HCT116 (cell line): ENCODE data around the gene UNC5C.

Source experiments
- CBX3 ChIP-seq: IDR thresholded peaks from 2 replicates; pipeline ENCODE4 v1.6.1; 2012; ENCODE audit warnings: low read depth
- EZH2 ChIP-seq: fragments of 200-600 bp; sonication (generic); IDR thresholded peaks from 2 replicates; pipeline ENCODE4 v1.6.1; 2017; ENCODE audit warnings: antibody characterized with exemption, mixed run types
- FOSL1 ChIP-seq: IDR thresholded peaks from 2 replicates; pipeline ENCODE4 v1.6.1; 2012; ENCODE audit warnings: low read depth
- POLR2A ChIP-seq: IDR thresholded peaks from 2 replicates; pipeline ENCODE4 v1.7.0; 2011; ENCODE audit warnings: borderline replicate concordance; ENCODE audit not compliant: insufficient read depth, insufficient read length; ENCODE audit errors: extremely low read depth
- POLR2AphosphoS5 ChIP-seq: IDR thresholded peaks from 2 replicates; pipeline ENCODE4 v1.6.1; 2011; ENCODE audit warnings: mild to moderate bottlenecking, low read depth, low read length, moderate library complexity
- SIN3A ChIP-seq: IDR thresholded peaks from 2 replicates; pipeline ENCODE4 v1.6.1; 2012; ENCODE audit warnings: low read depth
- YY1 ChIP-seq: IDR thresholded peaks from 2 replicates; pipeline ENCODE4 v1.6.1; 2011; ENCODE audit warnings: low read length, low read depth, moderate library complexity, mild to moderate bottlenecking; ENCODE audit not compliant: insufficient replicate concordance; ENCODE audit errors: extremely low read depth
- ZBTB33 ChIP-seq: IDR thresholded peaks from 2 replicates; pipeline ENCODE4 v1.6.1; 2011; ENCODE audit warnings: mild to moderate bottlenecking, low read length, moderate library complexity; ENCODE audit not compliant: insufficient replicate concordance; ENCODE audit errors: extremely low read depth
- TF ChIP-seq, protein P1 (sequence below): IDR thresholded peaks from 2 replicates; pipeline ENCODE4 v1.6.1; 2012; ENCODE audit warnings: low read depth
- TF ChIP-seq, protein P2 (sequence below), 3 experiments: fragments of 200-600 bp in 1 of 3; sonication (generic) in 1 of 3; IDR thresholded peaks in 2 of 3; conservative IDR thresholded peaks in 1 of 3; 2 replicates each; pipeline ENCODE4 v1.5.1; 2012 to 2017; ENCODE audit warnings: low read depth in 2 of 3, low read length in 2 of 3, antibody characterized with exemption in 1 of 3, borderline replicate concordance in 1 of 3, control low read depth in 1 of 3, mild to moderate bottlenecking in 1 of 3, mixed read lengths in 1 of 3, mixed run types in 1 of 3, moderate library complexity in 1 of 3; ENCODE audit not compliant: insufficient read depth in 1 of 3
- TF ChIP-seq, protein P3 (sequence below): IDR thresholded peaks from 2 replicates; pipeline ENCODE4 v1.6.1; 2012

DNA sequence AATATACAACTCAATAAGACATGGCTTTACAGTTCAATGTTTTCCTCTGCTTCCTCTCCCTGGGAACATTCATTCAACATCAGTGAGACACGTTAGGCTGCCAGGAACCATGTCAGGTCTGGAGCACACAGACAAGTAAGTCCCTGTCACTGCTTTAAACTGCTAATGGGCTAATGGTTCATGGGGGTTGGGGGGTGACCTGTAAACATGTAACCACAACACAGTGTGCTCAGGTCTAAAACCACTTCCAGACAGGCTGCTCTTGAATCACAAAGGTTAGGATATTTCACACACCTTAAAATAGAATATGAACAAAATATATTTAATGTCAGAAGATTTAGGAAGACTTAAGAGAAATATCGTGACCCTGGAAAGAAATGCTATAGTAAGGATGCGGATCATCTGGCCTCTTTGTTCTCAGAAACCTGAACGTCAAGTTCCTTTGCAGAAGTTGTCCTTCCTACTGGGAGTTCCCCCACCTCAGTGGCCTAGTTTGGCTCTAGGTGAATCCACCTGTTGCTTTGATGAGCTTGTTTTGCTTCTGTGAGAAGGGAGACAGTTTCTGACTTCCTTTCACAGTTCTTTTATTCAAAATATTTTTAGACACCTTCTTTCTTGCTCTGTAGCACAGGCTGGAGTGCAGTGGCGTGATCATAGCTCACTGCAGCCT lies 359.9 kb downstream of the UNC5C start:
- TF ChIP-seq EZH2 (no peak), POLR2AphosphoS5 (no peak), POLR2A (no peak), YY1 (no peak), CBX3 (no peak), ZBTB33 (no peak), SIN3A (no peak), FOSL1 (no peak)
- TF ChIP-seq, protein P1, sequence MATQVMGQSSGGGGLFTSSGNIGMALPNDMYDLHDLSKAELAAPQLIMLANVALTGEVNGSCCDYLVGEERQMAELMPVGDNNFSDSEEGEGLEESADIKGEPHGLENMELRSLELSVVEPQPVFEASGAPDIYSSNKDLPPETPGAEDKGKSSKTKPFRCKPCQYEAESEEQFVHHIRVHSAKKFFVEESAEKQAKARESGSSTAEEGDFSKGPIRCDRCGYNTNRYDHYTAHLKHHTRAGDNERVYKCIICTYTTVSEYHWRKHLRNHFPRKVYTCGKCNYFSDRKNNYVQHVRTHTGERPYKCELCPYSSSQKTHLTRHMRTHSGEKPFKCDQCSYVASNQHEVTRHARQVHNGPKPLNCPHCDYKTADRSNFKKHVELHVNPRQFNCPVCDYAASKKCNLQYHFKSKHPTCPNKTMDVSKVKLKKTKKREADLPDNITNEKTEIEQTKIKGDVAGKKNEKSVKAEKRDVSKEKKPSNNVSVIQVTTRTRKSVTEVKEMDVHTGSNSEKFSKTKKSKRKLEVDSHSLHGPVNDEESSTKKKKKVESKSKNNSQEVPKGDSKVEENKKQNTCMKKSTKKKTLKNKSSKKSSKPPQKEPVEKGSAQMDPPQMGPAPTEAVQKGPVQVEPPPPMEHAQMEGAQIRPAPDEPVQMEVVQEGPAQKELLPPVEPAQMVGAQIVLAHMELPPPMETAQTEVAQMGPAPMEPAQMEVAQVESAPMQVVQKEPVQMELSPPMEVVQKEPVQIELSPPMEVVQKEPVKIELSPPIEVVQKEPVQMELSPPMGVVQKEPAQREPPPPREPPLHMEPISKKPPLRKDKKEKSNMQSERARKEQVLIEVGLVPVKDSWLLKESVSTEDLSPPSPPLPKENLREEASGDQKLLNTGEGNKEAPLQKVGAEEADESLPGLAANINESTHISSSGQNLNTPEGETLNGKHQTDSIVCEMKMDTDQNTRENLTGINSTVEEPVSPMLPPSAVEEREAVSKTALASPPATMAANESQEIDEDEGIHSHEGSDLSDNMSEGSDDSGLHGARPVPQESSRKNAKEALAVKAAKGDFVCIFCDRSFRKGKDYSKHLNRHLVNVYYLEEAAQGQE = no peak
- TF ChIP-seq, protein P2, sequence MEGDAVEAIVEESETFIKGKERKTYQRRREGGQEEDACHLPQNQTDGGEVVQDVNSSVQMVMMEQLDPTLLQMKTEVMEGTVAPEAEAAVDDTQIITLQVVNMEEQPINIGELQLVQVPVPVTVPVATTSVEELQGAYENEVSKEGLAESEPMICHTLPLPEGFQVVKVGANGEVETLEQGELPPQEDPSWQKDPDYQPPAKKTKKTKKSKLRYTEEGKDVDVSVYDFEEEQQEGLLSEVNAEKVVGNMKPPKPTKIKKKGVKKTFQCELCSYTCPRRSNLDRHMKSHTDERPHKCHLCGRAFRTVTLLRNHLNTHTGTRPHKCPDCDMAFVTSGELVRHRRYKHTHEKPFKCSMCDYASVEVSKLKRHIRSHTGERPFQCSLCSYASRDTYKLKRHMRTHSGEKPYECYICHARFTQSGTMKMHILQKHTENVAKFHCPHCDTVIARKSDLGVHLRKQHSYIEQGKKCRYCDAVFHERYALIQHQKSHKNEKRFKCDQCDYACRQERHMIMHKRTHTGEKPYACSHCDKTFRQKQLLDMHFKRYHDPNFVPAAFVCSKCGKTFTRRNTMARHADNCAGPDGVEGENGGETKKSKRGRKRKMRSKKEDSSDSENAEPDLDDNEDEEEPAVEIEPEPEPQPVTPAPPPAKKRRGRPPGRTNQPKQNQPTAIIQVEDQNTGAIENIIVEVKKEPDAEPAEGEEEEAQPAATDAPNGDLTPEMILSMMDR (IDR thresholded peaks at IDR 0.05 in 2 of 3, conservative IDR thresholded peaks at IDR 0.05 in 1 of 3; ENCODE audit: borderline replicate concordance in 1 of 3, insufficient read depth in 1 of 3, low read depth in 2 of 3, low read length in 2 of 3) = no peak
- TF ChIP-seq, protein P3, sequence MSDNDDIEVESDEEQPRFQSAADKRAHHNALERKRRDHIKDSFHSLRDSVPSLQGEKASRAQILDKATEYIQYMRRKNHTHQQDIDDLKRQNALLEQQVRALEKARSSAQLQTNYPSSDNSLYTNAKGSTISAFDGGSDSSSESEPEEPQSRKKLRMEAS = no peak
